Measurements from ENCODE around the gene KDSR. TPM values are rescaled to one million over a fixed set of nuclear protein-coding genes. Genes with fewer than 3 reads are reported as not detected.

Gene KDSR
- total and polyA plus RNA-seq, 10 donors: 5.7 to 42.2 (median 32.6) TPM

DNA sequence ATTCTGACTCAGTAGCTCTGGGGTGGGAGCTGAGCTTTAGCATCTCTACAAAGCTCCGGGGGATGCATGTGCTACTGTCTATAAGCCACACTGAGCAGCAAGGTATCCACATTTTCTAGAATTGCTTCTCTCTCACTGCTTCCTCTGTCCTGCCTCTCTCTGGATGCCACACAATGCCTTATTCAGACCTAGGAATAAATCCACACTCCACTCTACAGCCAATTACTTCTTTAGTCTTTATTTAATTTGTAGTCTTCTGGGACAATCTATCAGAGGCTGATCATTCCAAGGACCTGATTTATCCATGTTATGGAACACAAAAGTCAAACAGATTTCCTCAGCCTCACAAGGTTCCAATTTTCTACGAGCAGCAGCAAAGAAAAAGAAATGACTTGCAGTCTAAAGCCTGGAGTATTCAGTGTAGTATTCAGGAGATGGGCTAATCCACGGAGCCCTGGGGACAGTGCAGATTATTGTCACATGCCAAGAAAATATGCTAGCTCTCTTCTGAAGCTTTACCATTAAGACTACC is 51.8 kb downstream of the KDSR start:
- peak overlapping the region in 6 of 8 donors; percentile 6 to 94 (median 14) for H3K4me3 ChIP-seq
- intact Hi-C loops (cut with DNase I; ENCODE audit: low total_unique reads): loop anchor here (10.0 kb wide), 1 partner anchor 80 kb away; no protein-coding TSS in a partner anchor
- 44 to 62% (median 58%) methylated on average over 3 of the region's 3 CpGs for WGBS, 5 donors
- peak overlapping the region in 6 of 8 donors; percentile 56 to 97 (median 92) for H3K27ac ChIP-seq
- H3K4me1 ChIP-seq: peaks cover 41 to 91% (median 82%) of the 10 kb centered on the region in 6 donors
- no peaks in the 10 kb centered on the region for H3K9me3 ChIP-seq
- DNase-seq: no peak
- H3K27me3 ChIP-seq (replicated peaks in 1 of 7): peaks cover 0 to 4% (median 0%) of the 10 kb centered on the region in 7 donors
- TF ChIP-seq POLR2AphosphoS5 (IDR thresholded peaks at IDR 0.05) (no peak), POLR2A (IDR thresholded peaks at IDR 0.05) (no peak)
- TF ChIP-seq, protein P1, sequence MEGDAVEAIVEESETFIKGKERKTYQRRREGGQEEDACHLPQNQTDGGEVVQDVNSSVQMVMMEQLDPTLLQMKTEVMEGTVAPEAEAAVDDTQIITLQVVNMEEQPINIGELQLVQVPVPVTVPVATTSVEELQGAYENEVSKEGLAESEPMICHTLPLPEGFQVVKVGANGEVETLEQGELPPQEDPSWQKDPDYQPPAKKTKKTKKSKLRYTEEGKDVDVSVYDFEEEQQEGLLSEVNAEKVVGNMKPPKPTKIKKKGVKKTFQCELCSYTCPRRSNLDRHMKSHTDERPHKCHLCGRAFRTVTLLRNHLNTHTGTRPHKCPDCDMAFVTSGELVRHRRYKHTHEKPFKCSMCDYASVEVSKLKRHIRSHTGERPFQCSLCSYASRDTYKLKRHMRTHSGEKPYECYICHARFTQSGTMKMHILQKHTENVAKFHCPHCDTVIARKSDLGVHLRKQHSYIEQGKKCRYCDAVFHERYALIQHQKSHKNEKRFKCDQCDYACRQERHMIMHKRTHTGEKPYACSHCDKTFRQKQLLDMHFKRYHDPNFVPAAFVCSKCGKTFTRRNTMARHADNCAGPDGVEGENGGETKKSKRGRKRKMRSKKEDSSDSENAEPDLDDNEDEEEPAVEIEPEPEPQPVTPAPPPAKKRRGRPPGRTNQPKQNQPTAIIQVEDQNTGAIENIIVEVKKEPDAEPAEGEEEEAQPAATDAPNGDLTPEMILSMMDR (IDR thresholded peaks at IDR 0.05 in 8 of 11, conservative IDR thresholded peaks at IDR 0.05 in 3 of 11): no peak
- no peaks in the 10 kb centered on the region for H3K36me3 ChIP-seq

DNA sequence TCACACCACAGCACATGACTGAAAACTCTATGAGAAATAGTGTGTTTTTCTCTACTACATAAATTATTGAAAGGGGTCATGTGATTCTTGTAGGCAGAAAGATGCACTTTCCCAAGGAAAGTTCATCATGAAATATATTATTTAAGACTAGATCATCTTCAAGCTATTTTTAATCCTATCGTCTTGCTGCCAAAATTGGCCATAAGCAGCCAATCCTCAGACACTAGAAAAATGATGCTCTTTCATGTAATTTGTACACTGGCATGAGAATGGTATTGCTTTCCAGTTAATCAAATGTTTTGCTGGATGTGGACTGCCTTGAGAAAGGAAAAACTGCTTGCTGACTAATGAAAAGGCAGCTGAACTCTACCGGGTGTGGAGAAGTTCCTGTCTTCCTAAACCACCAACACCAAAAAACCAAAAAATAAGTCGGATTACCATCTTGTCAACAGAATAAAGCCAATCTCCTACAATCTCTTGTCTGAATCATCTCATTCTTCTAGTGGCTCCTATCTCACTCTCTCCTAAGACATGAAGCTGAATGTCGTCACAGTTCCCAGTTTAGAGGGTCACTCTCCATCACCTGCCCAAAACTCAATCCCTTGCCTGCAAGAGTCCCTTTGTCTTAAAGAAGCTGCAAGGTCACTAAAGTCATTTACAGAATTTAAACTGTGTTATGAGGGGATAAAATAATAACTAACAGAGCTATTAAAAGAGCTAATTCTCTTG is 52.8 kb downstream of the KDSR start:
- H3K4me3 ChIP-seq: peak overlapping the region in 3 of 8 donors; percentile 15 to 94 (median 80)
- H3K27me3 ChIP-seq (replicated peaks in 1 of 7): peaks cover 0 to 4% (median 0%) of the 10 kb centered on the region in 7 donors
- peak overlapping the region; percentile 16 to 97 (median 80) for H3K27ac ChIP-seq
- H3K36me3 ChIP-seq: no peaks in the 10 kb centered on the region
- H3K4me1 ChIP-seq: peaks cover 44 to 100% (median 92%) of the 10 kb centered on the region in 6 donors
- 37 to 48% (median 39%) methylated on average over 4 of the region's 4 CpGs for WGBS, 5 donors
- DNase-seq: no peak
- H3K9me3 ChIP-seq: no peaks in the 10 kb centered on the region
- no peak for TF ChIP-seq POLR2A (IDR thresholded peaks at IDR 0.05)
- no peak for TF ChIP-seq POLR2AphosphoS5 (IDR thresholded peaks at IDR 0.05)
- TF ChIP-seq, protein P1 (IDR thresholded peaks at IDR 0.05 in 8 of 11, conservative IDR thresholded peaks at IDR 0.05 in 3 of 11): no peak
- intact Hi-C loops (cut with DNase I; ENCODE audit: low total_unique reads): loop anchor here (10.0 kb wide), 1 partner anchor 79 kb away; no protein-coding TSS in a partner anchor

DNA sequence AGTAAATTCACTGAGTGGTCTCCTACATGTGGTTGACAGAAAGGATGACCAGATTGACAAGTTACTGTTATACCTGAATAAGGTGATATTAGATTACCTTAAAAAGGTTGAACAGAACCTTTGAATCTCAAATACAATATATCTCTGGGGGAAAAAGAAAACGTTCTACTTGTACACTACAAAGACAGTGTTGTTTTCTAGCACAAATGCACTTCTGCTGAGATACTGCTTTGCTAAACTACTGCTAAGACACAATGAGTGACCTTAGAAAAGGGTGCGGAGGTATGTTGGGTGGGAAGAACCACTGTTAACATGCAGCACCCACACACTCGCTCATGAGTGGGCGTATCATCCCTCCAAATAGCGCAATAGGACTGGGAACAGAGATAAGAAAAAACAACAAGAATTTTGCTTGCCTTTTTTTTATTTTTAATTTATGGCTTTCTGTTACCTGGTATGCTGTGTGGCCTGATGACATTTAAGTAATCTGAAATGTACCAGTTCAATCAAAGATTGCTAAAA is 53.5 kb downstream of the KDSR start:
- peak overlapping the region; percentile 16 to 97 (median 80) for H3K27ac ChIP-seq
- intact Hi-C loops (cut with DNase I; ENCODE audit: low total_unique reads): loop anchor here (10.0 kb wide), 1 partner anchor 79 kb away; no protein-coding TSS in a partner anchor
- H3K4me1 ChIP-seq: peaks cover 45 to 100% (median 95%) of the 10 kb centered on the region in 6 donors
- TF ChIP-seq POLR2AphosphoS5 (IDR thresholded peaks at IDR 0.05) (no peak), POLR2A (IDR thresholded peaks at IDR 0.05) (no peak)
- TF ChIP-seq, protein P1 (IDR thresholded peaks at IDR 0.05 in 8 of 11, conservative IDR thresholded peaks at IDR 0.05 in 3 of 11): no peak
- DNase-seq: no peak
- 61 to 81% (median 68%) methylated on average over 5 of the region's 5 CpGs for WGBS, 5 donors
- peaks cover 0 to 3% (median 0%) of the 10 kb centered on the region in 7 donors for H3K27me3 ChIP-seq (replicated peaks in 1 of 7)
- peak overlapping the region in 1 of 8 donors; percentile 94 for H3K4me3 ChIP-seq
- H3K9me3 ChIP-seq: no peaks in the 10 kb centered on the region
- no peaks in the 10 kb centered on the region for H3K36me3 ChIP-seq
